Stimulated activated CD4-positive, alpha-beta T cell treated with anti-CD3 and anti-CD28 coated beads, Interleukin-1b, Interleukin-23, amount 100 ng/mL, for 48 hours (primary cell): ENCODE measurements around the gene SIGMAR1.
"Not testable (repeated sequence)": the region's sequence is repeated elsewhere in the genome, so short reads cannot be mapped to it uniquely, and the experiment has no call there.

ENCODE experiments used
- DNase-seq: peaks from one replicate; pipeline ENCODE4 v3.0.0-alpha.2; 2020

SIGMAR1 gene

DNA sequence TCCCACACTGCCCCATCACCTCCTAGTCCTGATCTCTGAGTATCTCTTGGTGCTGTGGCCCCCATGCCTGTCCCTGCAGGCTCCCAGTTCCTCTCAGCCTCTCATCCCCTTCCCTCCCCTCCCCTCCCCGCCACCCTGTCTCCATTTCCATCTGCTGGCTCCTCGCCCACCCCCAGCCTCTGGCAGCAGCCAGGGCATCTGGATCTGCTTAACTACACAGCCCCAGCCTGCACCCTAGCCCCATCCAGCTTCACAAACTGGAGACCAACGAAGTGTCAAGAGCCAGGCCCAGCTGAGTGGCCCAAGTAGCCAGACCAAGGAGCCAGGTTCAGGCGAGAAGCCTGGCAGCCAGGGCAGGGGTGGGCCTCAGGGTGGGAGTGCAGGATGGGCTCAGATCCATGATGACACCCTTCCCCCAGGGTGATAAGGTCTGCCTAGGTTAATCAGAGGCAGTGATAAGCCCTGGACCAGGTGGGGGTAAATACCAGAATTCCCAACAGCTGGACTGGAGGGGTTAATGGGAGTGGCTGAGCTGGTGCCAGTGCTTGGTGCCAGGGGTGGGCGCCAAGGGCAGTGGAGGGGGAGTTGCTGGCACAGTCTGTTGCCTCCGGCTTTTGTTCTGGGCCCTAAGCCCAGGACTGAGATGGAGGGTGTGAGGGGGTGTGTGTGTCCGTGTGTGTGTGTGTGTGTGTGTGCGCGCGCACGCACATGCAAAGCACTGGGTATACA lies 16.9 kb upstream of the SIGMAR1 start:
- DNase-seq, result no peak

DNA sequence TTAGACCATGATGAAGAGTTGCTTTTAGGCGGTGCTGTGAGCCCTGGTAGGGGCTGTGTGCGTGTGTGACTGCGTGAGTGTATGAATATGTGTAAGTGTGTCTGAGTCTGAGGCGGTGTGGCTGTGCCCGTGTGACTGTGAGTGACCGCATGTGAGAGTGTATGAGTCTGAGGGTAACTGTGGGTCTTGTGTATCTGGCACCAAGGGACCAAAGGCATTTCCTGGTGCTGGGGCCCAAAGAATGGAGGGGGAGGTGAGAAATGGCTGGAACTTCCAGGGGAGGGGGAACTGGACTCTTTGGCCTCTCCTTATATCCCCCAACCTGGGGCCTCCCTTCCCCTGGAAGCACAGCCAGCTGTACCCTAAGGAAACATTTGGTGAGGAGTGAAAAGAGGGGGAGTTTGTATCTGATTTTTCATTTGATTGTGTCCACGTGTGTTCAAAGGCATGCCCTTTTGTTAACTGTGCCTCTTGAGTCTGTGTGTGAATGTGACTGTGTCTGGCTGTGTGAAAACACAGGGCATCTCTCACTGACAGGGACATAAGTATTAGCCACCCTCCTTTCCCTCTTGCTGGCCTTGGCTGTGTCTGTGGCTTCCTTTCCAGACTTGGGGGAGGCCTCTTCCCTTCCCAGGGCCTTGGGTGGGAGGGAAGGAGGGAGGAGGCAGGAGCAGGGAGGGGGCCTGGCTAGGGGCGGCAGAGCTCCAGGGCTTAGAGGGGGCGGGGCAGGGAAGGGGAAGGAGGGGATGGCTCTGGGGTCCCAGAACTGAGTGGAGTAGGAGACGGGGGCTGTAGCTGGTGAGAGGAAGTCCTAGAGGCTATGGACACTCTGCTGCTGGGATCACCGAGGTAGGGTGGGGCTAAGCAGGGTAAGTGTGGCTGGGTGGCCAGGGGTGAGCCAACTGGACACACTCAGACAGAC lies 15.8 kb upstream of the SIGMAR1 start:
- DNase-seq, result no peak

DNA sequence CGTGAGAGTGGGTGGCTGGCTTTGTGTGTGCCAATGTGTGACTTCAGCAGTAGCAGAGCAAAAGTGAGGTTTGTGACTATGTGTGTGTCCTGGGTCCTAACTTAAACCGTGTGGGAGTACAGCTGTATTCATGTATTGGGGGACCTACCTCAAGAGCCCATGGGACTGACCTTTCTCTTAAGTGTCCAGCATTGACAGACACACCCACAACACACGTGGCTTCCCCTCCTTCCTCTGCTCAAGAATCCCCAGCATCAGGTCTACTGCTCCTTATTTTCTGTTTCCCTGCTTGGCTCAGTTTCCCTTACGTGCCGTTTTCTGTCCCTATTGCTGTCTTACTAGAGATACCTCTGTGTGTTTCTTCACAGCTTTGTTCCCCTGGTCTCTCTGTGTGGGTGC lies 15.0 kb upstream of the SIGMAR1 start:
- DNase-seq, result no peak

DNA sequence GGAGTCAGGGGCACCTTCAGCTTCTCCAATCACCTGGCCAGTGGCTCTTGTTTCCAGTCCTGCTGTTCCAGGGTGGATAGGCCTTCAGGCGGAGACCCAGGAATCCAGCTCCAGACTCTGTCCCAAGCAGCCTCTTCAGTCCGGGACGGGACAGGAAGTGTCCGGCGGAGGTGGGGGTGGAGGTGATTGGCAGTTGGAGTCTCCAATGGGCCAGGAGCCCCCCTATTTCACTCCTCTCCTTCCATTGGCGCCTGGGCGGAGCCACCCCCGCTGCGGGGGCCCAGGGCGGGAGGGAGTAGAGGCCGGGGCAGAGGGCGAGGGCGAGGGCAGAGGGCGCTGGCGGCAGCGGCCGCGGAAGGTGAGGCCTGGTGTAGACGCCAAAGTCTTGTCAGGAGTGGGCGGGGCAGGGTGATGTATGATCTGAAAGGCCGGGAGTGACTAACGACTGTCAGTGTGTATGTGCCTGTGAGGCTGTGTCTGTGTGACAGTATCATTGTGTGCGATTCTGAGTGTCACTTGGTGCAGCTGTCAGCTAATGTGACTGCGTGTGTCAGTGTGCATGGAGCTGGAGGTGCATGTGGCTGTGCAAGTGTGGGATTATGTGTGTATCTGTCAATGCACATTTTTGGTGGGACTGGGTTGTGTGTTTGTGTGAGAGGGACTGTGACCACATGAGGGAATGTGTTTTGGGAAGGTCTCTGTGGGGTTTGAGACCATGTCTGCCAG lies 14.5 kb upstream of the SIGMAR1 start, which contains the start of gene IL11RA:
Gene IL11RA (plus strand): TSS at position 310 of the 726 bp plus-strand sequence. CDS start 3,033 bp downstream, outside the sequence.
- peak; percentile 78 for DNase-seq

DNA sequence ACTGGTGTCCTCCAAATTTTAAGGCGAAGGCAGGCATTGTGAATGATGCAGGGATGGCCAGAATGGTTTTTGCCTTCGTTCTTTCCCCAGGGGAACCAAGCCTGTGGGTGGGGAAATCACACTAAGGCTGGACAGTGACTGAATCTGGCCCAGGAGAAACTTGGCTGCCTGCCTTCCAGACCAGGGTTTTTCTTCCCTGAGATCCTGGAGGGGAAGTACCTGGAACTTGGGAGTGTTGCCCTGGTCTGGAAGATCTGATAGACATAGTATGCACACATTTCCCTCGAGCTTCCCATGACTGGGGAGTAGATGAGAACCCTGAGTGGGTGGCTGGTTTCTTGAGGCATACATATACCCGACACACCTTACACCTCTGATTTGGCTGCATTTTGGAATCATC lies 13.7 kb upstream of the SIGMAR1 start:
- DNase-seq, result no peak

DNA sequence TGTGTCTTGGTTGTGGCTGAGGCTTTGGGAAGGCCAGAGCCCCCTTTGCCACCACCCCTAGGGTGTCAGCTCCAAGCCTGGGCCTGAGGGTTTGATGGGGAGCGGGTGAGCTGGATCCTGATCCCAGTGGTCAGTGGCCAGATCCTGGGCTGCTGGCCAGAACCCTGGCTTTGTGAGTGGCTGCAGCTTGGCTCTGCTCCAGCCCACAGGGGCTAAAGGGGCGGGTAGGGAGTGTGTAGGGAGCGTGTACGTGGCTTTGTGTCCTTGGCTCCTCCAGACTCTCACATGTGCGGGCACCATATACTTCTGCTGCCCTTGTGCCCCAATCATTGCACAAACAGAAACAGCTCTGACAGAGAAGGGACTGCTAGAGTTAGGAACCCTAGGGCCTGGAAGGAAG lies 13.2 kb upstream of the SIGMAR1 start:
- no peak for DNase-seq

DNA sequence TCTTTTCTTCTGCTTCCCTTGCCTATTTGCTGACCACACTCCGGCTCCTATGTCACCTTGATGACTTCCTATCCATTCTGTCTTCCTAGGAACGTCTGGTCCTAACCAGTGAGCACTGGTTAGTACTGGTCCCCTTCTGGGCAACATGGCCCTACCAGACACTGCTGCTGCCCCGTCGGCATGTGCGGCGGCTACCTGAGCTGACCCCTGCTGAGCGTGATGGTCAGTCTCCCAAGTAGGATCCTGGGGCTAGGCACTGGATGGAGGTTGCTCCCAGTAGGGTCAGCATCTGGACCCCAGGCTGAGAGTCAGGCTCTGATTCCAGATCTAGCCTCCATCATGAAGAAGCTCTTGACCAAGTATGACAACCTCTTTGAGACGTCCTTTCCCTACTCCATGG lies 11.1 kb upstream of the SIGMAR1 start:
- no peak for DNase-seq

DNA sequence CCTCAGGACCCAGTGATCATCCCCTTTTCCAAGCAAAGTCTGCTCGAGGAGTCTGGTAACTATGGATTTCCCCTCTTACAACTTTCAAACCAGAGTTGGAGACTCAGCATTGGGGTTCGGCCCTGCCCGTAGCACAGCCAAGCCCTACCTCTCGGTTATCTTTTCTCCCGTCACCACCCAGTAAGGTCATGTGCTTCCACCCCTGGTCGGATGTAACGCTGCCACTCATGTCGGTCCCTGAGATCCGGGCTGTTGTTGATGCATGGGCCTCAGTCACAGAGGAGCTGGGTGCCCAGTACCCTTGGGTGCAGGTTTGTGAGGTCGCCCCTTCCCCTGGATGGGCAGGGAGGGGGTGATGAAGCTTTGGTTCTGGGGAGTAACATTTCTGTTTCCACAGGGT lies 10.1 kb upstream of the SIGMAR1 start:
- no peak for DNase-seq

DNA sequence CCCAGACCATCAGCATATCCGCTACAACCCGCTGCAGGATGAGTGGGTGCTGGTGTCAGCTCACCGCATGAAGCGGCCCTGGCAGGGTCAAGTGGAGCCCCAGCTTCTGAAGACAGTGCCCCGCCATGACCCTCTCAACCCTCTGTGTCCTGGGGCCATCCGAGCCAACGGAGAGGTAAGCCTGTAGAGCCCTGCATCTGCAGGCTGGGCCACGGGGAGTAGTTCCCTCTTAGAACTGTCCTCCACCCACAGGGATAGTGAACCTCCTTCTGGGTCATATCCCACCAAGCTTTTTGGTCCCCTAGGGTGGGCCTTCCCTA lies 9.5 kb upstream of the SIGMAR1 start:
- no peak for DNase-seq

DNA sequence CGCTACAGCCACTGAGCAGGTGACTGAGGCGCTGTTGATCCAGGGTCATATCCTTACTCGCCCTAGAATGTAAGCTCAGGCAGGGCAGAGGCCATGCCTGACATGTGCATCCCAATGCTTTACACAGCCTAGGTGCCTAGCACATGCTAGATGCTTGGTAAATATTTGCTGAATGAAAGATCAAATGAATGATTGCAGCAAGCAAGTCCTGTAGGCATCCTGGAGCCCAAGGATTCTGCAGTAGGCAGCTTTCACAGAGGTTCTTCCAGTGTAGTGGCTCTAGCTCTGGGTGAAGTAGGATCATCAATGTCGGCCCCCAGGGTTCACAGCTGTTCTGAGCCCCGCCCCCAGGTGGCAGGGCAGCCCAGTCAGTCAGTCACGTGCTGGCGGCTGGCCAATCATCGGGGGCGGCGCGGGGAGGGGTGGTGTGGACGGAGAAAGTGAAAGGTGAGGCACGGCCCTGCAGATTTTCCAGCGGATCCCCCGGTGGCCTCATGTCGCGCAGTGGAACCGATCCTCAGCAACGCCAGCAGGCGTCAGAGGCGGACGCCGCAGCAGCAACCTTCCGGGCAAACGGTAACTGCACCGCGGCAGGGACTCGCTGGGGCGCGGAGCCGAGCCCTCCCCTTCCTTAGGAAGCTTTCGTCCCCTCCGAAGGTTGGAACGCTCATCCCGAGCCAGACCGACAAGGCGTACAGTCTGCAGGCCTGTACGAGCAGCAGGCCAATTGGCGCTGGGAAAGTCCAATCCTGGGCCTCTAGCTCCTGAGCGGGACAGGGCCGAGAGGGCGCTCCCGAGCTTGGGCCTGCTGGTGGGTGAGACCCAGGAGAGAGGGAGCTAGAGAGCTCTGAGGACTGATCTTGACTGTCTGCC lies 8.9 kb upstream of the SIGMAR1 start, which contains the start of gene GALT:
Gene GALT (plus strand): TSS at position 465 of the 873 bp plus-strand sequence. CDS start 30 bp downstream, at position 495.
- peak; percentile 97 for DNase-seq

DNA sequence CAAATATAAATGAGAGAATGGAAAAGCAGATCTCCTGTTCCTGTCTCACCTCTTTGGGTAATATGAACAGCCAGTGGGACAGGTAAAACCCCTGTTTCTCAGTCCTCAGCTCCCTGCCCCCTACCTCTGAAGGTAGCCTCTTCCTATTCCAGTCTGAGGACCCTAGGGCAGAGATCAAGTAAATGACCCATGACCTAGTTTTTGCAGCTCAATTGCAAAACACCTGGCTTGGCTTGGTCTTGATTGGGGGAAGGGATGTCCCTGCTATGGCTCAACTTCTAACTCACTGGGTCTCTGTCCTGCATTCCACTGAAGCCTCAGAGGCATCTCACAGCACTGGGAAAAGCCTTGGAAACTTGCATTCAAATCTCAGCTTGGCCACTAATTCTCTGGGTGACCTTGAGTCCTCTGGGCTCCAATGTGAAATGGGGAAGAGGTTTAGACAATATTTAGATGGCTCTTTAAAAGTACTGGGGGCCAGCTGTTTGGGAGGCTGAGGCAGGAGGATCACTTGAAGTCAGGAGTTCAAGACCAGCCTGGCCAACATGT lies 7.3 kb upstream of the SIGMAR1 start:
- DNase-seq, result no peak

DNA sequence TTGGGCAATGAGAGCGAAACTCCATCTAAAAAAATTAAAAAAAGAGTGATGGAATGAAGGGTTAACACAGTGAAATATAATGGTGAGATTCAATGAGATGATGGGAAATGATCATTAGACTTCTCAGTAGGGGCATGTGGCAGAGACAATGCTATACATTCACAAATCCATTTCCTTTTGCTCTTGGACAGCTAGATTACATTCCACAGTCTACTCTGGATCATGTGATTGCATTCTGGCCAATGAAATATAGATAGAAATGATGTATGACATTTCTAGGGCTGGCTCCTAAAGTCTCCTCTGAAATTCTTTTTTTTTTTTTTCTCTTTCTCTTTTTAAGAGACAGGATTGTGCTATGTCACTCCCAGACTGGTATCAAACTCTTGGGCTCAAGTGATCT lies 5.1 kb upstream of the SIGMAR1 start:
- DNase-seq, result no peak

DNA sequence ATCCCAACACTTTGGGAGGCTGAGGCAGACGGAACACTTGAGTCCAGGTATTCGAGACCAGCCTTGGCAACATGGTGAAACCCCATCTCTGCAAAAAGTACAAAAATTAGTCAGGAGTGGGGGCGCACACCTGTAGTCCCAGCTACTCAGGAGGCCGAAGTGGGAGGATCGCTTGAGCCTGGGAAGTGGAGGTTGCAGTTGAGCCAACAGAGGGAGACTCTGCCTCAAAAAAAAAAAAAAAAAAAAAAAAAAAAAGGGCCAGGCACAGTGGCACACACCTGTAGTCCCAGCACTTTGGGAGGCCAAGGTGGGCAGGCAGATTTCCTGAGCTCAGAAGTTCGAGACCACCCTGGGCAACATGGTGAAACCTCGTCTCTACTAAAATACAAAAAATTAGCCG lies 1.7 kb upstream of the SIGMAR1 start:
- DNase-seq, result not testable (repeated sequence)

DNA sequence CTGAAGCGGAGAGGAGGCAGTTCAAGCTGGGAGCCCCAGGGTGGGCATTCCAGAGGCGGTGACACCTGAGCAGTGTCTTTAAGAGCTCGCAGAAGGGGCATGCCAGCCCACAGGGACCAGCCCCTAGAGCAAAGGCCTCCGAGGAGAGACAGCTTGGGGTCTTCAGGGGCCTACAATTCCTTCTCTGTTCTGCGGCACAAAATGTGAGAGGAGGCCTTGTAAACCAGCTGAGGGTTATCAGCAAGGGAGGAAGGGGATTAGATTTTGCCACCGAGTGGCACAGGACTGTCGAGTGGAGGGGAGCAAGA lies 505 bp upstream of the SIGMAR1 start:
- DNase-seq, result no peak

DNA sequence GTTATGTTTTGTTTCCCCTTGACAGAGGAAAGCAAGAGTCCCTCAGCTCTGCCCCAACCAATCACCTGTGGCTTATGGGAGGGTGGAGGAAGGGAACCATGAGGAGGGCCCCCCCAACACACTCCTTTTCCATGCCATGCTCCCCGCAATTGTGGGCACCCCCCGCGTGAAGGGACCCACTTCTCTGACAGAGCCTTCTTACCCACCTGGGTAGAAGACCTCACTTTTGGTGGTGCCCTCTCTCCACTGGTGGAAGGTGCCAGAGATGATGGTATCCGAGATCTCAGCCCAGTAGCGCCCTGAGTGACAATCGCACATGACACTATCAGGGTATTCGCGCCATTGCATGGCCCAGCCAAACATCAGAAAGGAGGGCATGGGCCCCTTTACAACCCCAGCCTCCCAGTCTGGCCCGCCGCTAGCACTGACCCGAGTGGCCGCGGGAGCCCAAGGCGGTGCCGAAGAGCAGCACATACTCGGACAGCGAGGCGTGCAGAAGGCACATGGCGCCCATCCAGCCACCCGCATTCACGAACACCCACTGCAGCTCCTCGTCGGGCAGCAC lies 714 bp downstream of the SIGMAR1 start:
- no peak for DNase-seq

DNA sequence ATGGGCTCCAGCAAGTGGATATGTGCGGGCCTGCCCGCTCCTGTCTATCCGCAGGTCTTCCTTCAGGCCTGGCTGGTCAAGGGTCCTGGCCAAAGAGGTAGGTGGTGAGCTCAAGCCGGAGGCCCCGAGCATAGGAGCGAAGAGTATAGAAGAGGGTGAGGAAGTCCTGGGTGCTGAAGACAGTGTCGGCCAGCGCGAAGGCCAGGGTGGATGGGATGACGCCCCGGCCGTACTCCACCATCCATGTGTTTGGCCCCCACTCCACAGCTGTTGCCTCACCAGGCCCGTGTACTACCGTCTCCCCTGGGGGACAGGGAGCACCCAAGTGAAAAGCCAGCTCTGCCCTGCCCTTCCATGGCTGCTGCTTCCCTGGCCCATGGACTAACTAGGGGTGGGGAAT lies 2.0 kb downstream of the SIGMAR1 start:
- DNase-seq, result no peak

DNA sequence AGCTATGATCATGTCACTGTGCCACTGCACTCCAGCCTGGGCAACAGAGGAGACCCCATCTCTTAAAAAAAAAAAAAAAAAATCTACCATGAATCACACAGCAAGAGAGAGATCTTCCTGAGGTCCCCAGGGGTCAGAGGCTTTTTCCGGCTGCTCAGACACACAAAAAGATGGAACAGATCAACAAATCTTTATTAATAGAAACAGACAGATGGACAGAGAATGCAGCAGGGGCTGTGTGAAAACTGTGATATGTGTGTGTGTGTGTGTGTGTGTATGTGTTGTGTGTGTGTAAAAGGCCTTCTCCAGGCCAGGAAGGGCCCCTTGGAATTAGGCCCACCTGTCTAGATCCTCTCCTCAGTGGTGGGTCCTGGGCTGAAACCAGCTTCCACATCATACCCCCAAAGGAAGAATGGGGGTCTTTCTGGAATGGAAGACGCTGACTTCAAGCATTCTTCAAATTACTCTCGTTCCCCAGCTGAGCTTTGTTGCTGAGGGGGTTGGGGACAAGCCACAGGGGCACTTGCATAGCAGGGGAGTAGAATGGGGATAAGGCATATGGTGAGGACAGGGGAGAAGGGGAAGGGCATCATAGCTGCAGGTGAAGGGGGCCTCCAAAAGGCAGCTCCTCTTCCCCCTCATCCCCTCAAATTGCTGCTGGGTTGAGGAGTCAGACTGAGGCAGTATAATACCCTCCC lies 2.9 kb downstream of the SIGMAR1 start:
- no peak for DNase-seq

DNA sequence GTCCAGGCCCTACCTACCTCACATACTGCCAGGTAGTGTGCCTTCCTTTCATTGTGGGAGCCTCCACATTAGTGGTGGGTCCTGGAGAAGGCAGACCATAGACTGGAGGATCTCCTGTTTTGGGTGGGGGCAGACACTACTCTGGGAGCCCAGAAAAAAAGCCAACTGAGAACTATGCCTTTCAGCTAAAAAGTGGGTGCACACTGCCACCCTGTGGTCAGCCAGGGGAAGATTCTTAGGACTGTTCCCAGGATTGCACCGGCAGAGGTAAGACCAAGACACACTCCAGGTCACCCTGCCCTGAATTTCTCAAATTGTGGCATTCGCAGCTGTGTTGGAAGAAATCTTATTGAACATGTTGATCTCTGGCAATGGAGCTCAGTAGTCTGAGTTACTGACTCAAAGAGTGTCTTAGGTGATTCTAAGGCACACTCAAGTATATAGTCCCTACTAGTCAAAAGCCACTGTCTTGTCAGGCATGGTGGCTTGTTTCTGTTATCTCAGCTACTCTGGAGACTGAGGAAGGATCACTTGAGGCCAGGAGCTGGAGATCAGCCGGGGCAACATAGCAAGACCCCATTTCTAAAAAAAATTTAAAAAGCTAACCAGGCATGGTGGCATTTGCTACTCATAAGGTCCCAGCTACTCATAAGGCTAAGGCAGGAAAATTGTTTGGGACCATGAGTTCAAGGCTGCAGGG lies 3.6 kb downstream of the SIGMAR1 start:
- DNase-seq, result peak; percentile 68

DNA sequence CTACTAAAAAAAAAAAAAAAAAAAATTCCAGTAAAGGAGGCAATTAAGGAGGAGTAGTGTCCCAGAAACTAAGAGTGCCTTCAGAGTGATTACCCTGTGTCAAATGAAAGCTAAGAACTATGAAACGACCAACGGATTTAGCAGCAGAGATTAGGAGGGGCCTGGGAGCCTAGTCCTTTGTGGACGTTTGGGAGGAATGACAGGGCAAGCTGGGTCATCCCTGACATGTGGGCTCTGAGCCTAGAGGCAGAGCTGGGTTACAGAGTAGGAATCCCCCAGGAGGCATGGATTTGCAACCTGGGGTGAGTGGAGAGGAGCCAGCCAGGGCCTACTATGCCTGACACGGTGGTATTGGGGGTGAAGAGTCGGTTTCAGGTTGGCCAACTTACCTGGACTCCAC lies 4.4 kb downstream of the SIGMAR1 start:
- no peak for DNase-seq

DNA sequence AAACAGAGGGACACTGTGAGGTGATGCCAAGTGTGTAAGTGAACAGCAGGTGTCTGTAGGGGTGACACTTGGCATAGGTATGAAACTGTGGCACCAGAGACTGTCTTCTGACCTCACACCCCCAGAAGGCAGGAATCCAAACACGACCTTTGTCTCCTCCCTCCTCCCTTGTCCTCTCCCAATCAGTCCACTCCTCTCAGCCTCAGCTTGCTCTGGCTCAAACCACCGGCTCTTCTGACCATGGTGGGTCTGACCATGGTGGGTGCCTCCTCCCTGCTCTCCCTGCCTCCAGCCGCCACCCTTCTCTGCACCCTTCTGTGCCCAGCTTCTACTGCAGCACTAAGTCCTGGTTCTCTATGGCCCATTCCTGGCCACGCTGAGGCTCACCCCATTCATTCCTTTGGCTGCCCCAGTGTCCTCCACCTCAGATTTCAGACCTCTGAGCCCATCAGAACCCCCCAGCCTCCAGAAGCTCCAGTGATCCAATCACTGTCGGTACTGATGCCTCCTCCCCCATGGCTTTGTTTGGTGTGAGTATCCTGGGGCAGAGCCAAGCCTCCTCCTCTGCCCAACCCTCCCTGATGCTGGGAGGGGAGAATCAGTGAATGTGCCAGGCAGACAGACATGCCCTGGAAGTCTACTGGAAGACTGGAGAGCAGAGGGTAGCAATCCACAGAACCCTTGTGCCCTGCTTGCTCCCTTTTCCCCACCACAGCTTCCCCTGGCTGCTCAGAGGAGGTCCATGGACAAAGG lies 7.0 kb downstream of the SIGMAR1 start:
- no peak for DNase-seq
